AML-193 (cell line): Measurements from ENCODE around the gene RAB17.

ENCODE experiments used
- DNase-seq, 2 experiments: peaks; one replicate each; lab custom pipeline; 2025; lab: John Stamatoyannopoulos, UW

Gene RAB17, protein sequence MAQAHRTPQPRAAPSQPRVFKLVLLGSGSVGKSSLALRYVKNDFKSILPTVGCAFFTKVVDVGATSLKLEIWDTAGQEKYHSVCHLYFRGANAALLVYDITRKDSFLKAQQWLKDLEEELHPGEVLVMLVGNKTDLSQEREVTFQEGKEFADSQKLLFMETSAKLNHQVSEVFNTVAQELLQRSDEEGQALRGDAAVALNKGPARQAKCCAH

DNA sequence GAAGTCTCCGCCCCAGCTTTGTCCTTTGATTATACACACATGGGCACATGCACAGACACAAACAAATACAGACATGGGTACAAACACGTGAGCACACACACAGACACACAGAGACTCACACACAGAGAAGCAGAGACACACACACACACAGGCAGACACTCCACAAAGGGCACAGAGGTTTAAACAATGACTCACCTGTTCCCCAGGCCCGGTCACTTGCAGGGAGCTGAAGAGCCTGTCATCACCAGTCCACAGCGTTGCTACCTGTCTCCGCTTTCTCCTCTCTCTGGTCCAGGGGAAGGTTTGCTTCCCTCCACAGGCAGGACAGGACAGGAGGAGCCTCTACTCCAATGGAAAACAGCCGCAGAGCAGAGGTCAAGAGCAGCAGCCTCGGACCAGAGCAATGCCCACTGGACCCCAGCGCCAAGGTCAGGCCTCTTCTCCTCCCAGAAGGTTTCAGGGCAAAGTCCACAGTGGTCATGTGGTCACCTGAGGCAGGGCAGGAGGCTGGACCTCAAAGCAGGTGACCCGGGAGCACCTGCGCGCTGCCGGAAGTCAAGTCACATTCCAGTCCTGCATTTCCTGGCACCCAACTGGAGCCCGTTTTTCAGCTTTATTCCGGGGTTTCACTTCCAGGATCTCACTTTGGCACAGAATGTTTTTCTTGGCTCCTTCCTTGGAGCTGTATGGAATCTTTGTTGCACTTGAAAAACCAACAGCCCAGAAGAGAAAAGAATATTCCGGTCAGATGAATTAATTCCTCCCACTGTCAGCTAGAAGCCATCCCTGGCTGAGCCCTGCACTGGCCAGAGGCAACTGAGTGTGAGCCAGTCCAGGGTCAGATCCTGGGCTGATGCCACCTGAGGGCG is at the start of gene RAB17:
Gene RAB17 (minus strand): TSS at position 463 of the 869 bp plus-strand sequence. CDS start 4,580 bp downstream, outside the sequence.
- DNase-seq, result no peak

DNA sequence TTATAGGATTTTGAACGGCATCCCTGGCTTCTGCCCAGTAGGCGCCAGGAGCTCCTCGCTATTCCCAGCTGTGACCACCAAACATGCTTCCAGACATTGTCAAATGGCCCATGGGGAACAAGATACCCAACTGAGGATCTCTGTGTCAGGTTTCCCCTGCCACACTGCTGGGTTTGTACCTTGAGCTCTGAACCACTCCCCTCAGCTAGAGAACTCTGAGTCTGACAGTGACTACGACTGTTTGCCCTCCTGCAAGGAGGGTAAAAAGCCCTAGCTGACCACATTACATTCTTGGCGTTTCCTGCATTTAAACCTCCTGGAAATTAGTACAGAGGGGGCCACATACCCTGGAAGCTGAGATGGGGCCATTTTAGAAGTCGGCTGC is 49.3 kb upstream of the RAB17 start:
- DNase-seq, result no peak

DNA sequence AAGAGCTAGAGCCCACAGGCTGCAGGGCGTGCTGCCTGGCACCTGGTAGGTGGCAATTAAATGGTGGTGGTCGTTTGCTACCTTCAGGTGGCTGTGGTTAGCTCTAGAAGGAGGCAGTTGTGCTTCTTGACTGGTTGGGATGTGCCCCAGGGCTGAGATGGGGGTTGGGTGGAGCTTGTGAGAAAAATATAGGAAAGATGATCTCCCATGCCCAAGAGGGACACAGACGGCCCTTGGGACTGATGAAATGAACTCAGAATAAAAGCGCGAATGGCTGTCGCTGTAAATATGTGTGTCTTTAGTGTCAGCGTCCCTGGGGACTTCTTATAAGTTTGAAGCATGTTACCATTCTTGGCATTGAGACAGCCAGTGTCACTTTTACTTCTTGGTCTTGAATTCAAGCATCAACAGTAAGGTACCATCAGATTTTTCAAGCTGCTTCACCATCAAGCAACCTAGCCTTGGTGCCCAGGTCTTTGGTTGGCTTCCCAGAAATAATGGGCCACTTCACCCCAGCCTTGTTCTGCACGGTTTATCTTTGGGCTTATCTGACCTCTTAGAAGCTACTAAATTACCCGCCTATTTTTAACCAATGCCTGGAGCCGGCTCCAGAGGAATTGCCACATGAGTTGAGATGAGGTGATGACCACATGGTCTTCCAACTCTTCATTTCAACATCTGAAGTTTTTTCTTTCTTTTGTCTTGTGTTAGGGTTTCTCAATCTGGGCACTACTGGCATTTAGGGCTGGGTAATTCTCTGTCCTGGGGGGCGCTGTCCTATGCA is 48.7 kb upstream of the RAB17 start:
- no peak for DNase-seq

DNA sequence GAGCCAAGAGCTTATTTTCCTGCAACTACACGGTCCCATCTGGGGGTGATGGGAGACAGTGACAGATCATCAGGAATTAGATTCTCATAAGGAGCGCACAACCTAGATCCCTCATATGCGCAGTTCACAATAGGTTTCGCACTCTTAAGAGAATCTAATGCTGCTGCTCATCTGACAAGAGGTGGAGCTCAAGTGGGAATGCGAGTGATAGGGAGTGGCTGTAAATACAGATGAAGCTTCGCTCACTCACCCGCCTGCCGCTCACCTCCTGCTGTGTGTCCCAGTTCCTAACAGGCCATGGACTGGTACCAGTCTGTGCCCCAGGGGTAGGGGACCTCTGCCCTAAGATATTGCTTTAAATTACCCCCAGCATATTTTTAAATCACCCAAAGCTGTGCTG is 47.6 kb upstream of the RAB17 start:
- no peak for DNase-seq

DNA sequence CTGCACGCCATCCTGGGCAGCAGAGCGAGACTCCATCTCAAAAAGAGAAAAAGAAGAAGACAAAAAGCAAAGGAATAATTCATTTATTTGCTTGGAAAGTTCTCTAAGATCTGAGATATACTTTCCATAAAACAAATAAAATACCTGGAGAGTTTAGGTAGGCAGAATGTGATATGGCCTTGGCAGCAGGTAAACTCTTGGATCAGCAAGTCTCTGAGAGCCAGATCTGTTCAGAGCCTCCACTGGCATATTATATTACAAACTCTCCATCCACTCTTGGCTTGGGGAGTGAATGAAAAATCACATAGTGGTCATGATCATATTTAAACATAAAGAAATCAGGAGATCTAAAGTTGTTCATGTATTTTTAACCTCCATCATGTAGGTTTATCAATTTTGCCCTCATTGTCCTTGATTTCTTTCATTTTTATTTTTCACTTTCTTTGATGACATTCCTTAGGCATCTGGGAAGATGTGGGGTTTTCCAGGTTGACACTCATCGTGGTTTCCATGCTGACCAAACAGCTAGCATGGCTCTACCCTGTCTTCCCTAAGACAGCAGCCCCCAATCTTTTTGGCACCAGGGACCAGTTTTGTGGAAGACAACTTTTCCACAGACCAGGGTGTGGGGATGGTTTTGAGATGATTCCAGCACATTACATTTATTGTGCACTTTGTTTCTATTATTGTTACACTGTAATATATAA is 47.0 kb upstream of the RAB17 start:
- DNase-seq, result no peak

DNA sequence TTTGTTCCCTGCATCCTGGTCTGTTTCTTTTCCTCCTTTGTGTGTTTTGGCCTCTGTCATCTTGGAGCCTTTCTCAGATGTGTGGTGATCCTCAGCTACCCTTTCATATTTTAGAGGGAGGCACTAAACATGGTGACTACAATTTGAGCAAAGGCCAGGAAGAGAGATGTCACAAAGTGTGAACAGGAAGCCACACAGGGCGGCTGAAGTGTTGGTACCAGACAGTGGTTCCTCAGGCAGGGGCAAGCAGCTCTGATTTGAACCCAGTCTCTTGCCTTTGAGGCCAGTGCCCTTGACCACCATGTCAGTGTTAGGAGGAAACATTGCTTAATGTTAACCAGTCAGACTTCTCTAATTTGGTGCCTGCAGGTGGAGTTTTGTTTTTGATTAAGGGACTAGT is 46.0 kb upstream of the RAB17 start:
- no peak for DNase-seq

DNA sequence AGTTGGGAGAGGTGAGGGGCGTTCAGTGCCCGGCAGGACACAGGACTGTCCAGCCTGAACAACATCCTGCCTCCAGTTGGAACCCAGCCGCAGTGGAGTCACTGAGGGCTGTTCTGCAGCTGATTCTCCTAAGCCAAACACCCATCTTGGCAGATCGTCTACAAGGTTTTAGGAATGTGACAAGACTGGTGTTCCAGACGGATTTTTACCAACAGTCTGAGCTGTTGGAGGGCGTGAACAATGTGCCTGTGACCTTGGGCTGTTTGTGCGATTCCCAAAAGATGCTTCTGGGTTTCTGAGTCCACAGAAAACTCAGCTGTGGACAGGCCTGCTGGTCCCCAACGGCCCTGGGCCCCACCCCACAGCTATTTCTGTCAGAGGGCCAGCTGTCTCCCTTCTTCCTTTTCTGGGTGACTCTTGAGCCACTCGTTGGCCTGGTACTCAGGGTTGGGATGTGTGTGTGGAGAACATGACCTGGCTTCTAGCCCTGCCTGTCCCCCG is 42.6 kb upstream of the RAB17 start:
- DNase-seq, result no peak

DNA sequence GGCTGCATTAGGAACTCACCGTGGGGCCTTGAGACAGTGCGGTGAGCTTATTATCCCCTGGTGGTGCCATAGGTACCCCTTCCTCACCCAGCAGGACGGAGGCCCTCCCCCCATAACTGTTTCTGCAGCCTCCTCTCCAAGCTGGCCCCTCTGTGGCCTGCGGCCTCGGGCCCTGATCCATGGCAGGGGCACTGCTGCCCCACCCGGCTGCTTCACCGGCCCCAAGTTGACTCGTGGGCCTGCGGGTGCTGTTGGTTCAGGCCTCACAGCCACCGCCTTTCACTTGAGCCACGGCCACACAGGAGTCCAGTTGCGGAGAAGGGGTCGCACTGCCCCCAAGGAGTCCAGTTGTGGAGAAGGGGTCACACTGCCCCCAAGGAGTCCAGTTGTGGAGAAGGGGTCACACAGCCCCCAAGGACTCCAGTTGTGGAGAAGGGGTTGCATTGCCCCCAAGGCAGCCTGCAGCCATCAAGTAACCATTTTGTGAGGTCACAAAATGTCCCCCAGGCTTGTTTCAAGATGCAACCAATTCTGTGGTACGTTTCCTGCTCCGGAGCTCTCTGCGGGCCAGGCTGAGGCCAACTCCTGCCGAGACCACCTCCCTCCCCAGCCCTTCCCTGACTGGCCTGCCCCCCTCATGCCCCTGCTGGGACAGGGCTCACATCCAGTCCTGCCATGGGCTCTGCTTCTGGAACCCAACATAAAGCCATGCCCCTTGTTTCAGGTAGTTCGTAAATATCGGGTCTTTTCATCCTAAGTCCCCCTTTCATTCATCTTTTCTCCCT is 41.5 kb upstream of the RAB17 start:
- no peak for DNase-seq

DNA sequence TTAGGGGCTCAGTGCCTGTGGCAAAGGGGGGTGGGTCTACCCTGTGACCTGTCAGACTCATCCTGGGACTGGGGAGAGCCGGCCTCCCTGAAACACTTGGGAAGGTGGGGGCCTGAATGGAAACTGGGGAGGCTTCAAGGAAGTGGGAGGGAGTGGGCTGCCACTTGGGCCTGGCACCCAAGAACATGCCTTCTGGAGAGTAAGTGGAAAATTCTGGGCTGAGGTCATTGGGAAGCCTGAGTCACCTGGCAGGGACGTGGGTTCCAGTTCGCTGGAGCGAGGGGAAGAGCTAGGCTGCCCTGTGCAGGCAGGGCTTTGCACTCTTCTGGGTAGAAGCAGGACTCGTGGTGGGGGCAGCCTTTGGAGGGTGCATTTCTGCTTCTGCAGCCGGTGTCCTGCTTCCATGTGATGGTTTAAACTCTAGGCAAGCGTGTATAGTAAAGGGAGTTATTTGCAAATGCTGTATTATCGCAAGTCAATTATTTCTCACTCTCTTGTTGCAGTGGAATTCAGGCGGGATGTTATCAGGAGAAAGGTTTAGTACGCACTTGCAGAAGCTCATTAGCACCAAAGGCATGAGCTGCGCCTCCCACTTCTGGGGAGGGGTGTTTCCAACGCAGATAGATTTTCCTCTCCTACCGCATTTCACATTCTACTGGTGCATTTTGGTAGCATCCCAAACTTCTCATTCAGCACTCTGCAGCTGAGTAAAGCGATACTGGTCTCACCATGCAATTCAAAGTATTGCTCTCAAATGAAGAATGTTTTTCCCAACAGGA is 40.7 kb upstream of the RAB17 start:
- no peak for DNase-seq

DNA sequence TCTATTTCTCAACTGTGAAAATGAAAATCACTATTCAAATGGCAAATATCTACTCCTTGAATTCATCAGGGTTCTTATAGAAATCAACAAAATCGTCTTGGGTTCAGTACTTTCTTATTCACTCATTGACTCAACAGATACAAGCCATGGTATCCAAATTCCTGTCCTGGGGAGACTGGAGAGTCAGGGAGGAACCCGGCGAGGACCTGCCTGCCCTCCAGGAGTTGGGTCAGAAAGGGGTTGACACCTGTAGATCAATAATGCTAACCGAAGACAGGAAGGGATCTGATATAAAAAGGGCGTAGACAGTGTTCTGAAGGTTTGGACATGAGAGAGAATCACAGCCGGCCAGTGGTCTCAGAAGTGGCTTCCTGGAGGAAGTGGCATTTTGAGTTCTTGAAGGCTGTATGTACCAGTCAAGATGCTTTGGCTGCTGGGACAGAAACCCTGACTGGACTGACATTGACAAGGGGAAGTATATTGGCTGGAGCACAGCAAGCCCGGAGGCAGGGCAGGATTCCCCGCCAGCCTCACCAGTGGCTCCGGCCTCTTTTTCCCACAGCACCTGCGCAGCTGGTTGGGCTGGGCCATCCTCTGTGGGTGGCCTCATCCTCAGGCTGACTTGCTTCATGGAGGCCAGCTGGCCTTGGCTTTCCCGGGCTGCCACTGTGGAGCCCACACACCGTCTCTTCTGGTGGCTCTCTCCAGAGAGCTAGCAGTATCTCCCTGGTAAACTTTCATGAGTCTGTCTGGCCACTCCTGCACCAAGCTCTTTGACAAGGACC is 39.9 kb upstream of the RAB17 start:
- no peak for DNase-seq

DNA sequence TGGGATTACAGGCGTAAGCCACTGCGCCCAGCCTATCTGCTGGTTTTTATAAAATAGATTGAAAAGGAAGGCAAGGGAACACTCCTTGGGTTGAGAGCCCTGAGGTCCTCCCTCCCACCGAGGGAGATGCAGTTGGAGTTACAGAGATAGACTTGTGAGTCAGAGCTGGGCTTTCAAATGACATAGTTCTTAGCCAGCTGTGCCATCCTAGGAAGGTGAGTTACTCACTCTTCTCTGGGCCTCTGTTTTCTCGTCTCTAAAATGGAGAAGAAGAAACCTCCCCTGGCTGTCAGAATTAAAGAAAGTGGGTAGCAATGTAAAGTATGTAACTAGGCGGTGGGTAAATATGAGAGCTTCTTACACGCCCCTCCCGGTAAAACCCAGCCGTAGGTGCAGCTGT is 39.2 kb upstream of the RAB17 start:
- no peak for DNase-seq

DNA sequence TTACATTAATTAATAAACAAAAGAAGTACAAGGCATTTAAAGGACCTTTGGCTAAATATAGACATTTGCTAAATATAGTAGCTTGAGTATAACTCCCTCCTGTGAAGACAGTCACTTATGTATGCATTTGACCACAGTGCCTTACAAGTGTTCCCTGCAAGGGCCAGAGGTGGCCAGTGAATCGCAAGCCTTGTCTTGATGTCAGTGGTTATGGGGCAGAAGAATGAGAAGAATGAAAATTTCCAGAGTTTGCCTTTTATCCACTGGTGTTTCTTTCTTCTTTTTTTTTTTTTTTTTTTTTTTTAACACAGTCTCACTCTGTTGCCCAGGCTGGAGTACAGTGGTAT is 38.6 kb upstream of the RAB17 start:
- DNase-seq, result no peak

DNA sequence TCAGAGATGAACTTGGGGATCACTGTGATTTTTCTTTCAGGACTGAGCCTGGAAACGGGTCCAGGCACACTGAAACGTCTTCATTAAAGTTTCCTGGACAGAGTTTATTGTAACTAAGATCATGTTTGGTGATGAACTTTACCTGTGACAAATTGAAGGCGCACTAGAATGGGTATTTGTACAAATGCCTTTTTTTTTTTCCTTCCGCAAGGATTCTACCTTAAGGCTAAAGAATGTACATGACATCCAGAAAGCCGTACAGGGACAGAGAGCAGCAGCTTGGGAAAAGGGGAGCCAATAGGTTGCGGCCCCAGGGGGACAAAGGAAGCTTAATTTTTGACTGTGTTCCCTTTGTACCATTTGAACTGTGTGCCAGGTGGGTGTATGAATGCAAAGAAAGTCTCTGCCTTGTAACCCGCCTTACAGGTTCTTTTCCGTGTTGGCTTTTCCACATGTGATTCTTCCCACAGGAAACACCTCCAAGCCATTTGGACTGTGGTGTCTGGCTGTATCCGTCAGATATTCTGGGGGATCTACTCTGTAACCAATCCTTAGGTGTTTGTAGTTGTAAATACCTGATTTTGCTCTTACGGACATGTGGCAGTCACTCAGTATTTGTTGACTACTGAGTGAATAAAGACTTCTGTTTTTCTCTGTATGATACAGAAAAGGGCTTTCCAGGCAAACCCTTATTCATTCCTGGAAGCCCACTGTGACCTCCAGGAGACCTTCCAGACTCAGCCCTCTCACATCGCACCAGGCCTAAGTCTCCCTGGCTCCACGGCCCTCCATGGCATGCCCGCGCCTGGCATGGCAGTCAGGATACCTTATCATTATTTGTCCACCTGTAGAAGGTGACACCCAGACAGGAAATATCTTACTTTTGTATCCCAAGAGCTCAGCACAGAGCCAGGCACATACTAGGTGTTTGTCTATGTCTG is 38.0 kb upstream of the RAB17 start:
- DNase-seq, result no peak

DNA sequence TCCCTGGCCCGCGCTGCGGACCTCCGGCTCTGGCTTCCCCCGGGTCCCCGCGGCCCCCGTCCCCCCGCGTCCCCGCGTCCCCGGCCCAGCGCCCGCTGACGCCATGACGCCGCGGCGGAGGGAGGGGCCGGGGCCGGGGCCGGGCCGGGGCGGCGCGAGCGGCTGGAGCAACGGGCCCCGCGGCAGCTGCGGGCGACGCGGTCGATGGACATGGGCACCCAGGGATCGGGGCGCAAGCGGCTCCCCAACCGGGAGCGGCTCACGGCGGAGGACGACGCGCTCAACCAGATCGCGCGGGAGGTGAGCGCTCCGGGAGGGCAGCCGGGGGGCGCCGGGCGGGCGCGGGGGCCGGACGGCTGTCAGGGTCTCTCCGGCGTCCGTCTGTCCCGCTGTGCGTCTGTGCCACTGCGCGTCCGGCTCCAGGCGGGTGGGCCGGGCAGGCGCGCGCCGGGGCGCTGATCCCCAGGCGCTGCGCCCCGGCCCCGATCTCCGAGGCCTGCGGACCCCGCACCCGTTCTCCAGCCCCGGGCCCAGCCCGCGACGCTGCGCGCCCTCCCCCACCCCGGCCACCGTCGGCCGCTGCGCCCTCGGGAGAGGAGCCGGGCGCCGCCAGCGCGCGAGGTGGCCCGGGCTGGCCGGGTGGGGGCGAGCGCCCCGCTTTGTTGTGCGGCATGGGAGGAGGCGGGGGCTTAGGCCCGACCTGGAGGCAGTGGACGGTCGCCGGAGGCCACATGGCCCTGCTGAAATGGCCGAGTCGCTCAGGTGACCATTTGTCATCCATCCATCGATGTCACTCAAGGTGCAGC is 37.1 kb upstream of the RAB17 start, which contains the start of gene LRRFIP1:
Gene LRRFIP1 (plus strand): TSS at position 147 of the 806 bp plus-strand sequence. CDS start 58 bp downstream, at position 205.
- no peak for DNase-seq

DNA sequence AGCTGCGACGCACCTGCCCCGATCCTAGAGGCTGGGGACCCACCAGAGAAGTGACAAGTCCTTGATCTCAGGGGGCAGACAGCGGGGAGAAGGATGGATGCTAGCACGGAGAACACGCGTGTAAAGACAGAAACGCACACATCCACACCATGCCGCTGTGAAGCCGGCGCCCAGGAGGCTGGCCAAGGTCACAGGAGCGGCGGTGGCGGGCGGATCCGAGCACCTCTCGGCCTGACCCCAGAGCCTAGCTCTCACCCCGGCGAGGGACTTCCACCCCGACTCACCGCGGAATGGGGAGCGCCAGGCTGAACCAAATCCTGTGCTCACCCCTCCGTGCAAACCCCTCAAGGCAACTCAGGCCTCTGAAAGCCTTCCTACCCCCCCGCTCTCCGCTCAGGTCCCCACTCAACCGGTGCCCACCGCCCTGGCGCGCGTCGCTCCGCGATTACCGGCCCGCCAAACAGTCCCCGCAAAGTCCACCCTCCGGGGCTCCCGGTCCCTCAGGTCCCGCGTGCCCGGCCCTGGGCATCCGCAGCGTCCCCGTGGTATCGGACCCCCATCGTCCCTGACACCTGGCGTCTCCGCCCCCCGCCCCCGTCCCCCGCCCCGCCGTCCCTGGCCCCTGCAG is 36.4 kb upstream of the RAB17 start:
- DNase-seq, result no peak

DNA sequence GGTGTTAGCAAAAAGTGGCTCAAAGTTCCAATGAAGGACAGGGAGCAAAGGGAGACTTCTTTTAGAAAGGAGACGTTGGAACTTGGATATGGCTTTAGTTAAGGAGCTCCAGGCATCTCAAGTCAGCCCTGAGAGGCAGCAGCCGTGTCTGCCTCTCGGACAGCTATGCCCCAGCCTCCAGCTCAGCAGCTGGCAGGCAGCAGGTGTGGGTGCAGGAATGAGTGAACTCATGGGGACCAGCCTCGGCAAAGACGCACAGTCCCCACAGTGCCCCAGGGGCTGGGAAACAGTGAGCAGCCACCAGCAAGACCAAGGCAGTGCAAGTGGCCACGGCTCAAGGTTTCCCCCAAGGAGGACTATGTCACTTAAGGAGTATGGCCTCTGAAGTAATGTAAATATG is 35.2 kb upstream of the RAB17 start:
- no peak for DNase-seq

DNA sequence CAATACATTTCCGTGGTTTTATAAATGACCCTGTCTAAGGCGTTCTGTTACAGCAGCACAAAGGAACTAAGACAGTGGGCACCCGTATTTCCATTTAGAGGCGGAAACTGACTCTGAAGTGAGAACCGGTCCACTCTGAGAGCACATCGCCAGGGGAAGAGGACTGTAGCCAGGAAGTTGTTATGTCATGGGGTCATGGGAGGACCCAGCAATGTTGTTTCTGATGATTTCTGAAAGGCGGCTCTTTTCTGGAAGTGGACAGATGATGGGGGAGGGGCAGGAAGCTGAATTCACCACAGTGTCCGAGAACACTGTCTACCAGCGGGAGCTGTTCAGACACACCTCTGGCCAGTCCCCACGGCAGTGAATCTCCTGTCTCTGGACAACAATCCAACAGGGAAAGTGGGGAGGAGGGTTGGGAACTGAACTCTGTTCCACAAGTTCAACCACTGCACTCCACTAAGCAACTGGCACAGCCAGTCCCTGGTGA is 34.7 kb upstream of the RAB17 start:
- no peak for DNase-seq
